ENCODE data around the gene SUSD2.

The SUSD2 gene

GRCh38 chr22:24154826-24155225 lies 26.5 kb upstream of the SUSD2 start:
- DNase-seq = no peak

- DNase-seq = no peak
Measured at GRCh38 chr22:24155627-24156140, 25.6 kb upstream of the SUSD2 start.

- no peak for DNase-seq
Measured at GRCh38 chr22:24156141-24156912, 25.0 kb upstream of the SUSD2 start.

GRCh38 chr22:24156913-24157821 lies 24.1 kb upstream of the SUSD2 start:
- DNase-seq = peak; percentile 22

- no peak for DNase-seq
Measured at GRCh38 chr22:24157822-24158135, 23.5 kb upstream of the SUSD2 start.

- no peak for DNase-seq
Measured at GRCh38 chr22:24159650-24160049, 21.6 kb upstream of the SUSD2 start.

GRCh38 chr22:24160546-24160945 lies 20.7 kb upstream of the SUSD2 start:
- no peak for DNase-seq

GRCh38 chr22:24161485-24161884 lies 19.8 kb upstream of the SUSD2 start:
- DNase-seq = no peak

GRCh38 chr22:24161909-24162308 lies 19.4 kb upstream of the SUSD2 start:
- DNase-seq = no peak

- DNase-seq = no peak
Measured at GRCh38 chr22:24162436-24162835, 18.9 kb upstream of the SUSD2 start.

- no peak for DNase-seq
Measured at GRCh38 chr22:24164243-24164642, 17.0 kb upstream of the SUSD2 start.

GRCh38 chr22:24164940-24165339 lies 16.3 kb upstream of the SUSD2 start:
- DNase-seq = no peak

- no peak for DNase-seq
Measured at GRCh38 chr22:24165673-24166072, 15.6 kb upstream of the SUSD2 start.

- no peak for DNase-seq
Measured at GRCh38 chr22:24166811-24167210, 14.5 kb upstream of the SUSD2 start.

GRCh38 chr22:24169439-24170058 lies 11.7 kb upstream of the SUSD2 start:
- no peak for DNase-seq

- DNase-seq = no peak
Measured at GRCh38 chr22:24170188-24170587, 11.1 kb upstream of the SUSD2 start.

- no peak for DNase-seq
Measured at GRCh38 chr22:24170632-24171031, 10.7 kb upstream of the SUSD2 start.

GRCh38 chr22:24171822-24172221 lies 9.5 kb upstream of the SUSD2 start:
- no peak for DNase-seq

- no peak for DNase-seq
Measured at GRCh38 chr22:24175160-24175808, 6.0 kb upstream of the SUSD2 start.

GRCh38 chr22:24176040-24176439 lies 5.2 kb upstream of the SUSD2 start:
- DNase-seq = no peak

- no peak for DNase-seq
Measured at GRCh38 chr22:24176630-24177029, 4.7 kb upstream of the SUSD2 start.

GRCh38 chr22:24177045-24177444 lies 4.2 kb upstream of the SUSD2 start:
- DNase-seq = no peak

GRCh38 chr22:24177456-24177855 lies 3.8 kb upstream of the SUSD2 start:
- DNase-seq = no peak

Measured in DMS79 (cell line).